Cardiac fibroblast (primary cell): ENCODE results near the gene PPEF1.

ENCODE experiments used
- DNase-seq, 2 donors: peaks; one replicate each; pipeline versions ENCODE4 v3.0.0 to v3.0.0-alpha.2; 2010; ENCODE audit warnings: low read depth in 2 of 2
- H3K4me3 ChIP-seq, 2 donors: replicated peaks in 1 of 2; 1 replicate in 1 of 2; 2 replicates in 1 of 2; pipeline ENCODE4 v1.5.1; 2011; ENCODE audit warnings: low read depth in 2 of 2, low read length in 2 of 2, mild to moderate bottlenecking in 2 of 2, moderate library complexity in 1 of 2
- CTCF ChIP-seq: IDR thresholded peaks from one replicate; pipeline ENCODE4 v1.5.1; 2011; ENCODE audit warnings: low read depth, mild to moderate bottlenecking, low read length, inconsistent platforms

Gene PPEF1

GRCh38 chrX:18707426-18708049, at the start of gene PPEF1:
PPEF1 (plus strand) TSS chrX:18707645; CDS start chrX:18707781, 136 bp downstream.
- no peak for TF ChIP-seq CTCF
- no peak within 1 kb of the TSS for H3K4me3 ChIP-seq
- DNase-seq = no peak

GRCh38 chrX:18661273-18661672, 46.2 kb upstream of the PPEF1 start:
- no peak for TF ChIP-seq CTCF
- no peak overlapping the region for H3K4me3 ChIP-seq
- no peak for DNase-seq

- TF ChIP-seq CTCF = no peak
- H3K4me3 ChIP-seq = no peak overlapping the region
- DNase-seq = no peak
These were observed 42.5 kb upstream of the PPEF1 start for GRCh38 chrX:18664947-18665346.

- TF ChIP-seq CTCF = no peak
- no peak for DNase-seq
- H3K4me3 ChIP-seq = no peak overlapping the region
These were observed 40.8 kb upstream of the PPEF1 start for GRCh38 chrX:18666614-18667013.

GRCh38 chrX:18668071-18668835, 39.2 kb upstream of the PPEF1 start:
- DNase-seq = no peak
- H3K4me3 ChIP-seq = no peak overlapping the region
- TF ChIP-seq CTCF = no peak

GRCh38 chrX:18672008-18672407, 35.4 kb upstream of the PPEF1 start, which contains the start of gene RS1:
RS1 (minus strand) TSS chrX:18672108; CDS start chrX:18672068, 40 bp downstream.
- DNase-seq = no peak
- TF ChIP-seq CTCF = no peak
- H3K4me3 ChIP-seq = no peak within 1 kb of the TSS
